HepG2 (cell line): Measurements from ENCODE around the gene STK32C. TPM values are rescaled to one million over a fixed set of nuclear protein-coding genes. Genes with fewer than 3 reads are reported as not detected.

ENCODE experiments used
- ATAC-seq: fragments of 200-7000 bp; cut with Tn5 transposase; 3 replicates; pipeline ENCODE4 v1.9.1; 2020; ENCODE audit warnings: mild to moderate bottlenecking, moderate library complexity
- BruUV-seq: library from RNA; stranded (reverse); fragments of 400-500 nt; replicated peaks from 2 replicates; lab custom pipeline; 2021; lab: Mats Ljungman, UMichigan
- CTCF ChIA-PET: fragments of 300-600 bp; formaldehyde crosslinking; extraction: SDS; loops from one replicate; lab custom pipeline; 2021; ENCODE audit warnings: low total read pairs, inconsistent platforms, low intra/inter-chr PET ratio; lab: Yijun Ruan, JAX
- POLR2A ChIA-PET: fragments of 350-600 bp; sonication (Branson Sonifier 250); formaldehyde crosslinking; loops from one replicate; lab custom pipeline; 2020; ENCODE audit warnings: antibody characterized with exemption, inconsistent platforms; lab: Yijun Ruan, JAX
- DNase-seq: peaks from one replicate; pipeline ENCODE4 v3.0.0-alpha.2; 2015; ENCODE audit warnings: low spot score
- FAIRE-seq: peaks from 3 replicates; lab custom pipeline; 2011; peaks lifted over from hg19 to GRCh38; lab: Jason Lieb, UNC
- H2AFZ ChIP-seq: one replicate; pipeline ENCODE4 v1.6.1; 2011; ENCODE audit warnings: low read length, inconsistent platforms
- H3K27ac ChIP-seq: fragments of 300-600 bp; 3 replicates; pipeline ENCODE4 v1.8.0; 2011; ENCODE audit warnings: mixed run types, mild to moderate bottlenecking, mixed read lengths, low read length, inconsistent platforms; ENCODE audit not compliant: insufficient read depth; ENCODE audit errors: extremely low read length
- H3K27me3 ChIP-seq, 2 experiments: fragments of 200-600 bp in 1 of 2; 2 replicates in 1 of 2; 3 replicates in 1 of 2; pipeline versions ENCODE4 v1.6.0 to v1.8.0; 2011; ENCODE audit warnings: low read length in 2 of 2, mild to moderate bottlenecking in 2 of 2, moderate library complexity in 2 of 2, inconsistent platforms in 1 of 2; ENCODE audit not compliant: insufficient read depth in 2 of 2, control insufficient read depth in 1 of 2
- H3K36me3 ChIP-seq, 2 experiments: fragments of 200-600 bp in 1 of 2; replicated peaks in 1 of 2; 2 replicates in 1 of 2; 3 replicates in 1 of 2; pipeline versions ENCODE4 v1.5.1 to v1.8.0; 2011; ENCODE audit warnings: low read length in 2 of 2, inconsistent platforms in 1 of 2; ENCODE audit not compliant: insufficient read depth in 2 of 2, control insufficient read depth in 1 of 2
- H3K4me1 ChIP-seq: 2 replicates; pipeline ENCODE4 v1.5.1; 2012; ENCODE audit warnings: low read length, inconsistent platforms; ENCODE audit not compliant: insufficient read depth
- H3K4me2 ChIP-seq: 2 replicates; pipeline ENCODE4 v1.6.0; 2011; ENCODE audit warnings: low read depth, low read length, inconsistent platforms
- H3K4me3 ChIP-seq, 3 experiments: fragments of 200-600 bp in 1 of 3; sonication (generic), shearing (Covaris generic) in 1 of 3; replicated peaks in 1 of 3; 2 replicates each; pipeline ENCODE4 v1.5.1; 2011 to 2016; ENCODE audit warnings: low read length in 3 of 3, inconsistent platforms in 2 of 3, low read depth in 2 of 3, mild to moderate bottlenecking in 2 of 3, control low read depth in 1 of 3, mixed read lengths in 1 of 3; ENCODE audit not compliant: insufficient read depth in 1 of 3
- H3K79me2 ChIP-seq: one replicate; pipeline ENCODE4 v1.6.1; 2011; ENCODE audit warnings: low read length, inconsistent platforms; ENCODE audit not compliant: insufficient read depth
- H3K9ac ChIP-seq: 2 replicates; pipeline ENCODE4 v1.6.0; 2011; ENCODE audit warnings: mild to moderate bottlenecking, low read depth, low read length, inconsistent platforms; ENCODE audit not compliant: insufficient read depth
- H3K9me3 ChIP-seq: 2 replicates; pipeline ENCODE4 v1.5.1; 2012; ENCODE audit warnings: mild to moderate bottlenecking, low read length
- H4K20me1 ChIP-seq: 2 replicates; pipeline ENCODE4 v1.6.0; 2011; ENCODE audit warnings: inconsistent platforms, mild to moderate bottlenecking, low read length, moderate library complexity; ENCODE audit not compliant: insufficient read depth
- FOXC1 ChIP-seq: sonication (generic); formaldehyde crosslinking; IDR thresholded peaks from 2 replicates; pipeline ENCODE4 v1.8.0; 2022; ENCODE audit warnings: mild to moderate bottlenecking, missing genetic modification reagents, borderline replicate concordance
- NCOR1 ChIP-seq: fragments of 200-600 bp; sonication (generic); IDR thresholded peaks from 2 replicates; pipeline ENCODE4 v1.7.0; 2017; ENCODE audit warnings: antibody characterized with exemption, low read length, borderline replicate concordance
- PBX3 ChIP-seq: sonication (generic); formaldehyde crosslinking; IDR thresholded peaks from 2 replicates; pipeline ENCODE4 v1.8.1; 2023; ENCODE audit warnings: missing genetic modification reagents, inconsistent platforms, borderline replicate concordance
- TFDP1 ChIP-seq: IDR thresholded peaks from 2 replicates; pipeline ENCODE4 v1.6.1; 2016; ENCODE audit warnings: missing compliant biosample characterization, missing genetic modification reagents, borderline replicate concordance
- ZC3H4 ChIP-seq: sonication (generic); formaldehyde crosslinking; IDR thresholded peaks from 2 replicates; pipeline ENCODE4 v1.4.0; 2020; ENCODE audit warnings: missing genetic modification reagents, borderline replicate concordance
- ZNF350 ChIP-seq: sonication (generic); formaldehyde crosslinking; IDR thresholded peaks from 2 replicates; pipeline ENCODE4 v1.4.0; 2020; ENCODE audit warnings: mild to moderate bottlenecking, low read depth, missing genetic modification reagents, borderline replicate concordance
- ZNF530 ChIP-seq: sonication (generic); formaldehyde crosslinking; IDR thresholded peaks from 2 replicates; pipeline ENCODE4 v1.5.0; 2020; ENCODE audit warnings: low read depth, mild to moderate bottlenecking, missing genetic modification reagents
- ZNF83 ChIP-seq: sonication (generic); formaldehyde crosslinking; IDR thresholded peaks from 2 replicates; pipeline ENCODE4 v1.4.0; 2020; ENCODE audit warnings: missing genetic modification reagents, mild to moderate bottlenecking, borderline replicate concordance
- WGBS: methylation state at CpG from one replicate; pipeline ENCODE4 v1.1.6; 2017; ENCODE audit warnings: low lambda C conversion rate; 5-methylcytosine and 5-hydroxymethylcytosine counted together
- in situ Hi-C: cut with HindIII; loops from 2 replicates; pipeline ENCODE4 v1.10.0; 2017; ENCODE audit warnings: low pct_unique_long_range_greater_than_20kb; ENCODE audit not compliant: extremely low pct_ligation_motif_present
- intact Hi-C: fragments of 100-400 bp; cut with micrococcal nuclease; formaldehyde crosslinking; loops from one replicate; pipeline ENCODE4 v1.10.0; 2022; ENCODE audit not compliant: unreplicated experiment
- polyA plus RNA-seq, 8 experiments: library from polyadenylated mRNA; depleted of rRNA in 3 of 8; stranded (reverse) in 7 of 8; unstranded in 1 of 8; fragments of >200 nt; fragmentation: Illumina TruSeq in 4 of 8; extraction: Trizol in 4 of 8; gene quantifications; 2 replicates each; pipeline versions ENCODE4 v1.2.1 to v1.2.3, GENCODE V29; 2011 to 2016; ENCODE audit warnings: low read depth in 4 of 8, missing spikeins in 1 of 8, mixed read lengths in 1 of 8; ENCODE audit not compliant: insufficient read depth in 1 of 8
- total RNA-seq, 5 experiments: library from RNA; depleted of rRNA; stranded (reverse); fragments of >200 nt; fragmentation: Illumina TruSeq; extraction: Trizol; gene quantifications; 2 replicates each; pipeline ENCODE4 v1.2.3, GENCODE V29; 2016; ENCODE audit warnings: low read depth in 1 of 5
- TF ChIP-seq, protein P1 (sequence below), 2 experiments: sonication (generic) in 1 of 2; formaldehyde crosslinking in 1 of 2; IDR thresholded peaks; 2 replicates each; pipeline versions ENCODE4 v1.4.0 to v1.6.1; 2016 to 2020; ENCODE audit warnings: borderline replicate concordance in 1 of 2, low read depth in 1 of 2, mild to moderate bottlenecking in 1 of 2, missing genetic modification reagents in 1 of 2
- TF ChIP-seq, protein P2 (sequence below): sonication (generic); formaldehyde crosslinking; conservative IDR thresholded peaks from 2 replicates; pipeline ENCODE4 v1.8.0; 2022; ENCODE audit warnings: missing genetic modification reagents

STK32C gene
- total and polyA plus RNA-seq, 2 of the 13 experiments (the other 11 are each of a cell fraction or from before 2014, with no cell fraction given) = 10.9 to 19.4 TPM

DNA sequence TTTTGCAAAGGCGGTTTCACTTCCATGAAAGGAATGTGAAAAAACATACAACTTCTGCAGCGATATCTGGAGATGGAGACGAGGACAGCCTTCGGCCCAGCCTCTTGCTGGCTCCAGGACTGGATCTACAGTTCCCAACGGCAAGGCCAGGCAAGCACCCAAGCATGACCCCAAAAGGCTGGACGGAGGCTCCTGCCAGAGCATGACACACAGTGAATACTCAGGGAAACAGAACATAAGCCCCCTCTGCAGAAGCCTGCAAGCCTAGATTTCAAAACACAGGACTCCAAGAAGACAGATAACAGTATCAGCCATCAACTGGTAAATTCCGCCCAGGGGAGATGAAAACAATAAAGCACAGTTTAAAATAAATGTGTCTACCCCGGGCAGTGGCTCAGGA is 21.0 kb upstream of the STK32C start:
- no peak overlapping the region for H3K27ac ChIP-seq
- H3K9ac ChIP-seq = no peak overlapping the region
- no peaks in the 10 kb centered on the region; a peak in 1 of 5 replicates for H3K27me3 ChIP-seq
- TF ChIP-seq PBX3 (no peak), ZNF83 (CRISPR knock-in tag) (no peak), ZNF530 (CRISPR knock-in tag) (no peak), ZC3H4 (CRISPR knock-in tag) (no peak), FOXC1 (CRISPR knock-in tag) (no peak), TFDP1 (CRISPR knock-in tag) (no peak), NCOR1 (no peak), ZNF350 (CRISPR knock-in tag) (no peak)
- TF ChIP-seq, protein P1, sequence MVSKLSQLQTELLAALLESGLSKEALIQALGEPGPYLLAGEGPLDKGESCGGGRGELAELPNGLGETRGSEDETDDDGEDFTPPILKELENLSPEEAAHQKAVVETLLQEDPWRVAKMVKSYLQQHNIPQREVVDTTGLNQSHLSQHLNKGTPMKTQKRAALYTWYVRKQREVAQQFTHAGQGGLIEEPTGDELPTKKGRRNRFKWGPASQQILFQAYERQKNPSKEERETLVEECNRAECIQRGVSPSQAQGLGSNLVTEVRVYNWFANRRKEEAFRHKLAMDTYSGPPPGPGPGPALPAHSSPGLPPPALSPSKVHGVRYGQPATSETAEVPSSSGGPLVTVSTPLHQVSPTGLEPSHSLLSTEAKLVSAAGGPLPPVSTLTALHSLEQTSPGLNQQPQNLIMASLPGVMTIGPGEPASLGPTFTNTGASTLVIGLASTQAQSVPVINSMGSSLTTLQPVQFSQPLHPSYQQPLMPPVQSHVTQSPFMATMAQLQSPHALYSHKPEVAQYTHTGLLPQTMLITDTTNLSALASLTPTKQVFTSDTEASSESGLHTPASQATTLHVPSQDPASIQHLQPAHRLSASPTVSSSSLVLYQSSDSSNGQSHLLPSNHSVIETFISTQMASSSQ (IDR thresholded peaks at IDR 0.05; ENCODE audit: low read depth) = no peak
- TF ChIP-seq, protein P1 (CRISPR knock-in tag; IDR thresholded peaks at IDR 0.05; ENCODE audit: borderline replicate concordance) = no peak
- TF ChIP-seq, protein P2, sequence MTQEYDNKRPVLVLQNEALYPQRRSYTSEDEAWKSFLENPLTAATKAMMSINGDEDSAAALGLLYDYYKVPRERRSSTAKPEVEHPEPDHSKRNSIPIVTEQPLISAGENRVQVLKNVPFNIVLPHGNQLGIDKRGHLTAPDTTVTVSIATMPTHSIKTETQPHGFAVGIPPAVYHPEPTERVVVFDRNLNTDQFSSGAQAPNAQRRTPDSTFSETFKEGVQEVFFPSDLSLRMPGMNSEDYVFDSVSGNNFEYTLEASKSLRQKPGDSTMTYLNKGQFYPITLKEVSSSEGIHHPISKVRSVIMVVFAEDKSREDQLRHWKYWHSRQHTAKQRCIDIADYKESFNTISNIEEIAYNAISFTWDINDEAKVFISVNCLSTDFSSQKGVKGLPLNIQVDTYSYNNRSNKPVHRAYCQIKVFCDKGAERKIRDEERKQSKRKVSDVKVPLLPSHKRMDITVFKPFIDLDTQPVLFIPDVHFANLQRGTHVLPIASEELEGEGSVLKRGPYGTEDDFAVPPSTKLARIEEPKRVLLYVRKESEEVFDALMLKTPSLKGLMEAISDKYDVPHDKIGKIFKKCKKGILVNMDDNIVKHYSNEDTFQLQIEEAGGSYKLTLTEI (CRISPR knock-in tag) = no peak
- ATAC-seq = no peak
- intact Hi-C loops = no loop called here
- FAIRE-seq = no peak
- WGBS = 86% methylated on average over 8 of the region's 8 CpGs
- H2AFZ ChIP-seq = no peak overlapping the region
- in situ Hi-C loops = no loop called here
- no peak overlapping the region; a peak in 1 of 6 replicates for H3K4me3 ChIP-seq
- ChIA-PET POLR2A (no interaction called here), CTCF (no interaction called here)
- DNase-seq = no peak
- peaks cover 33% of the 10 kb centered on the region for H3K4me1 ChIP-seq
- no peaks in the 10 kb centered on the region; the same call in 1 of the 2 replicates for H4K20me1 ChIP-seq
- peaks cover 32% of the 10 kb centered on the region for H3K79me2 ChIP-seq
- 0 out of 2 replicates have a peak overlapping the region, but pooled peaks have one; percentile 7 for H3K4me2 ChIP-seq
- peaks cover 1 to 3% of the 10 kb centered on the region in 2 experiments; a peak in 1 of 5 replicates for H3K36me3 ChIP-seq
- no peaks in the 10 kb centered on the region for H3K9me3 ChIP-seq
- BruUV-seq = no TSS peak
